GM23248 (cell line): ENCODE data around the gene FITM1.

ENCODE experiments used
- EZH2 ChIP-seq: fragments of 200-600 bp; sonication (generic); IDR thresholded peaks from 2 replicates; pipeline ENCODE4 v1.6.1; 2018; ENCODE audit warnings: antibody characterized with exemption, mild to moderate bottlenecking; ENCODE audit not compliant: insufficient read depth, poor library complexity, severe bottlenecking
- EZH2phosphoT487 ChIP-seq: fragments of 200-600 bp; sonication (generic); IDR thresholded peaks from 2 replicates; pipeline ENCODE4 v1.6.1; 2018; ENCODE audit warnings: antibody characterized with exemption, moderate library complexity, mild to moderate bottlenecking, low read depth; ENCODE audit not compliant: insufficient read depth

GRCh38 chr14:24117179-24117578 is 13.3 kb upstream of the FITM1 start:
- TF ChIP-seq EZH2phosphoT487, result no peak
- no peak for TF ChIP-seq EZH2
